Endodermal cell (in vitro differentiated cells): ENCODE data around the gene KMT2C. TPM values are rescaled to one million over a fixed set of nuclear protein-coding genes. Genes with fewer than 3 reads are reported as not detected.
"Not testable (repeated sequence)": the region's sequence is repeated elsewhere in the genome, so short reads cannot be mapped to it uniquely, and the experiment has no call there.

Experiments used
- DNase-seq: peaks from one replicate; pipeline ENCODE4 v3.0.0-alpha.2; 2017
- H3K27ac ChIP-seq: 2 replicates; pipeline ENCODE4 v1.5.1; 2013; ENCODE audit warnings: mild to moderate bottlenecking, low read depth, low read length, moderate library complexity
- H3K27me3 ChIP-seq: 2 replicates; pipeline ENCODE4 v1.6.1; 2013; ENCODE audit warnings: mild to moderate bottlenecking, low read length, moderate library complexity; ENCODE audit not compliant: insufficient read depth, control insufficient read depth, poor library complexity, severe bottlenecking
- H3K36me3 ChIP-seq: 2 replicates; pipeline ENCODE4 v1.7.0; 2013; ENCODE audit warnings: mild to moderate bottlenecking, low read length, moderate library complexity; ENCODE audit not compliant: control insufficient read depth, insufficient read depth
- H3K4me1 ChIP-seq: one replicate; pipeline ENCODE4 v1.7.0; 2013; ENCODE audit warnings: low read length; ENCODE audit not compliant: control insufficient read depth, insufficient read depth
- H3K4me3 ChIP-seq: 2 replicates; pipeline ENCODE4 v1.5.1; 2013; ENCODE audit warnings: mild to moderate bottlenecking, low read length, moderate library complexity
- H3K9ac ChIP-seq: 2 replicates; pipeline ENCODE4 v1.6.1; 2013; ENCODE audit warnings: mild to moderate bottlenecking, low read length, moderate library complexity; ENCODE audit not compliant: poor library complexity, severe bottlenecking; ENCODE audit errors: extremely low read depth
- H3K9me3 ChIP-seq: 2 replicates; pipeline ENCODE4 v1.6.1; 2013; ENCODE audit warnings: mild to moderate bottlenecking, low read length, moderate library complexity; ENCODE audit not compliant: control insufficient read depth
- H3K27ac Mint-ChIP-seq: 2 replicates; pipeline ENCODE4 v1.8.0; 2020; ENCODE audit warnings: mixed read lengths
- H3K27me3 Mint-ChIP-seq: 2 replicates; pipeline ENCODE4 v1.8.0; 2021; ENCODE audit warnings: mild to moderate bottlenecking, mixed read lengths; ENCODE audit not compliant: insufficient read depth
- H3K36me3 Mint-ChIP-seq: 2 replicates; pipeline ENCODE4 v1.8.0; 2020; ENCODE audit warnings: low read depth, mixed read lengths
- H3K4me1 Mint-ChIP-seq: 2 replicates; pipeline ENCODE4 v1.8.0; 2020; ENCODE audit warnings: mixed read lengths
- H3K4me3 Mint-ChIP-seq: 2 replicates; pipeline ENCODE4 v1.8.0; 2020; ENCODE audit warnings: mild to moderate bottlenecking, moderate library complexity, mixed read lengths
- H3K9me3 Mint-ChIP-seq: 2 replicates; pipeline ENCODE4 v1.8.0; 2020; ENCODE audit warnings: mild to moderate bottlenecking, mixed read lengths
- CTCF ChIP-seq: fragments of 200-600 bp; sonication (generic); conservative IDR thresholded peaks from 2 replicates; pipeline ENCODE4 v1.5.0; 2021; ENCODE audit warnings: antibody characterized with exemption, mild to moderate bottlenecking
- whole genome bisulfite sequencing, 2 experiments: methylation state at CpG; one replicate each; pipeline versions ENCODE4 v1.1.5 to v1.1.7; 2013; ENCODE audit warnings: missing lambda C conversion rate in 2 of 2, mixed read lengths in 1 of 2; ENCODE audit not compliant: insufficient coverage in 1 of 2, insufficient read length in 1 of 2; 5-methylcytosine and 5-hydroxymethylcytosine counted together
- total RNA-seq, 2 donors: library from RNA; stranded (reverse); fragmentation: NEBNext Ultra II Directional in 1 of 2; extraction: Animal tissue kit (Norgen Biotek cat#: 25700) in 1 of 2; gene quantifications; 2 replicates in 1 of 2; 3 replicates in 1 of 2; pipeline ENCODE4 v1.2.1, GENCODE V29; 2021

Gene KMT2C
- total RNA-seq, 2 donors from 2014 or later: 54.3 to 60.6 TPM

- WGBS, 2 experiments: 91% methylated on average over 1 of the region's 5 CpGs; no CpG with 5 or more reads in 1 of the 2 experiments
- Histone ChIP-seq H3K9ac (no peak overlapping the region), H3K27me3 (no peaks in the 10 kb centered on the region), H3K27ac (no peak overlapping the region), H3K4me1 (no peaks in the 10 kb centered on the region), H3K4me3 (no peak overlapping the region), H3K9me3 (no peaks in the 10 kb centered on the region), H3K36me3 (no peaks in the 10 kb centered on the region)
- Mint-ChIP-seq H3K4me1 (peaks cover 3% of the 10 kb centered on the region), H3K27ac (no peak overlapping the region), H3K9me3 (no peaks in the 10 kb centered on the region), H3K36me3 (no peaks in the 10 kb centered on the region), H3K4me3 (no peak overlapping the region), H3K27me3 (no peaks in the 10 kb centered on the region)
- no peak for TF ChIP-seq CTCF
- DNase-seq: no peak
These were observed 15.6 kb upstream of the KMT2C start for GRCh38 chr7:152451356-152451755.

- not testable (repeated sequence) for H3K9ac ChIP-seq, H3K9me3 Mint-ChIP-seq, H3K4me3 Mint-ChIP-seq, H3K9me3 ChIP-seq, H3K27ac ChIP-seq, DNase-seq, H3K4me1 ChIP-seq, H3K36me3 Mint-ChIP-seq, H3K4me3 ChIP-seq, H3K4me1 Mint-ChIP-seq, H3K36me3 ChIP-seq, H3K27me3 Mint-ChIP-seq, H3K27me3 ChIP-seq, H3K27ac Mint-ChIP-seq
- WGBS, 2 experiments: 95 to 96% methylated on average over 4 to 19 of the region's 19 CpGs
These were observed 9.7 kb upstream of the KMT2C start for GRCh38 chr7:152445386-152446008.

- H3K9me3 Mint-ChIP-seq: no peaks in the 10 kb centered on the region
- no peaks in the 10 kb centered on the region for H3K36me3 ChIP-seq
- H3K27ac ChIP-seq: no peak overlapping the region
- no peak overlapping the region for H3K4me3 ChIP-seq
- no peaks in the 10 kb centered on the region for H3K9me3 ChIP-seq
- H3K27me3 Mint-ChIP-seq: no peaks in the 10 kb centered on the region
- 95 to 100% methylated on average over 2 to 6 of the region's 6 CpGs for whole genome bisulfite sequencing, 2 experiments
- H3K9ac ChIP-seq: no peak overlapping the region
- H3K4me1 ChIP-seq: no peaks in the 10 kb centered on the region
- no peaks in the 10 kb centered on the region for H3K36me3 Mint-ChIP-seq
- no peak overlapping the region for H3K4me3 Mint-ChIP-seq
- H3K4me1 Mint-ChIP-seq: peaks cover 2% of the 10 kb centered on the region
- H3K27me3 ChIP-seq: no peaks in the 10 kb centered on the region
- no peak for TF ChIP-seq CTCF
- no peak overlapping the region for H3K27ac Mint-ChIP-seq
- no peak for DNase-seq
These were observed 7.8 kb upstream of the KMT2C start for GRCh38 chr7:152443586-152443985.
